Activated naive CD8-positive, alpha-beta T cell treated with anti-CD3 and anti-CD28 coated beads for 36 hours (primary cell): ENCODE measurements around the gene DNAJA1. TPM values are rescaled to one million over a fixed set of nuclear protein-coding genes. Genes with fewer than 3 reads are reported as not detected.
"Not testable (repeated sequence)": the region's sequence is repeated elsewhere in the genome, so short reads cannot be mapped to it uniquely, and the experiment has no call there.

Experiments
- DNase-seq: peaks from one replicate; pipeline ENCODE4 v3.0.0; 2021
- H3K27ac Mint-ChIP-seq: one replicate; pipeline ENCODE4 v1.8.0; 2022; ENCODE audit warnings: mild to moderate bottlenecking, moderate library complexity, mixed read lengths
- H3K27me3 Mint-ChIP-seq: one replicate; pipeline ENCODE4 v1.8.0; 2022; ENCODE audit warnings: mild to moderate bottlenecking, mixed read lengths
- H3K36me3 Mint-ChIP-seq: one replicate; pipeline ENCODE4 v1.8.0; 2021; ENCODE audit warnings: mild to moderate bottlenecking, mixed read lengths
- H3K4me1 Mint-ChIP-seq: one replicate; pipeline ENCODE4 v1.8.0; 2021; ENCODE audit warnings: mixed read lengths
- H3K4me3 Mint-ChIP-seq: one replicate; pipeline ENCODE4 v1.8.0; 2022; ENCODE audit warnings: mild to moderate bottlenecking, moderate library complexity, mixed read lengths
- H3K9me3 Mint-ChIP-seq: one replicate; pipeline ENCODE4 v1.8.0; 2022; ENCODE audit warnings: mixed read lengths
- total RNA-seq, 2 experiments: library from RNA; stranded (reverse); gene quantifications; one replicate each; pipeline ENCODE4 v1.2.3, GENCODE V29; 2021

The DNAJA1 gene
- total RNA-seq, 2 experiments from 2014 or later: 222 to 223 TPM

DNA sequence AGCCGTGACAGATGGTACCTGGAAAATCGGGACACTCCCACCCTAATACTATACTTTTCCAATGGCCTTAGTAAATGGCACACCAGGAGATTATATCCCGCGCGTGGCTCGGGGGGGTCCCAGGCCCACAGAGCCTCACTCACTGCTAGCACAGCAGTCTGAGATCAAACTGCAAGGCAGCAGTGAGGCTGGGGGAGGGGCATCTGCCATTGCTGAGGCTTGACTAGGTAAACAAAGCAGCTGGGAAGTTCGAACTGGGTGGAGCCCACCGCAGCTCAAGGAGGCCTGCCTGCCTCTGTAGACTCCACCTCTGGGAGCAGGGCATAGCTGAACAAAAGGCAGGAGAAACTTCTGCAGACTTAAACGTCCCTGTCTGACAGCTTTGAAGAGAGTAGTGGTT, 60.6 kb downstream of the DNAJA1 start:
- not testable (repeated sequence) for H3K36me3 Mint-ChIP-seq, H3K4me3 Mint-ChIP-seq, H3K27ac Mint-ChIP-seq, H3K4me1 Mint-ChIP-seq, H3K27me3 Mint-ChIP-seq, DNase-seq, H3K9me3 Mint-ChIP-seq

Other genes with a start within 250 kb of the DNAJA1 start
- gene TMEM215, start 241.7 kb upstream of the DNAJA1 start, total RNA-seq: not detected
- gene APTX, start 23.6 kb upstream of the DNAJA1 start, total RNA-seq: 10 to 100 TPM; 55.4 to 59.1 TPM
- 10 to 100 TPM; 27.0 to 28.9 TPM for gene SMU1, start 51.4 kb downstream of the DNAJA1 start, total RNA-seq
- 10 to 100 TPM; 33.5 to 35.0 TPM for gene B4GALT1, start 142.1 kb downstream of the DNAJA1 start, total RNA-seq
- gene SPINK4, start 214.9 kb downstream of the DNAJA1 start, total RNA-seq: not detected
- gene BAG1, start 239.4 kb downstream of the DNAJA1 start, total RNA-seq: 10 to 100 TPM; 87.2 to 90.9 TPM
- 10 to 100 TPM; 73.9 to 75.4 TPM for gene CHMP5, start 239.8 kb downstream of the DNAJA1 start, total RNA-seq